Muscle layer of colon (tissue), 2 donors: ENCODE measurements around the gene HSPB8.

ENCODE experiments used
- H3K27ac ChIP-seq: one replicate; pipeline ENCODE4 v1.7.0; 2013; ENCODE audit warnings: low read depth, mild to moderate bottlenecking, low read length, moderate library complexity
- H3K27me3 ChIP-seq, 2 donors: one replicate each; pipeline ENCODE4 v1.7.0; 2013; ENCODE audit warnings: low read length in 2 of 2, mild to moderate bottlenecking in 2 of 2; ENCODE audit not compliant: insufficient read depth in 2 of 2, control insufficient read depth in 1 of 2
- H3K36me3 ChIP-seq: one replicate; pipeline ENCODE4 v1.7.0; 2013; ENCODE audit warnings: mild to moderate bottlenecking, low read length; ENCODE audit not compliant: insufficient read depth
- H3K4me1 ChIP-seq: one replicate; pipeline ENCODE4 v1.7.0; 2013; ENCODE audit warnings: mild to moderate bottlenecking, low read length; ENCODE audit not compliant: insufficient read depth
- H3K4me3 ChIP-seq, 2 donors: one replicate each; pipeline ENCODE4 v1.7.0; 2013; ENCODE audit warnings: low read length in 2 of 2, low read depth in 1 of 2, mild to moderate bottlenecking in 1 of 2, moderate library complexity in 1 of 2
- H3K9ac ChIP-seq: one replicate; pipeline ENCODE4 v1.7.0; 2013; ENCODE audit warnings: low read length
- H3K9me3 ChIP-seq: one replicate; pipeline ENCODE4 v1.7.0; 2013; ENCODE audit warnings: mild to moderate bottlenecking, low read length
- donor health status: abdominal sarcoma.
- donor health status: Adenocarcinoma of cecum.

The HSPB8 gene

DNA sequence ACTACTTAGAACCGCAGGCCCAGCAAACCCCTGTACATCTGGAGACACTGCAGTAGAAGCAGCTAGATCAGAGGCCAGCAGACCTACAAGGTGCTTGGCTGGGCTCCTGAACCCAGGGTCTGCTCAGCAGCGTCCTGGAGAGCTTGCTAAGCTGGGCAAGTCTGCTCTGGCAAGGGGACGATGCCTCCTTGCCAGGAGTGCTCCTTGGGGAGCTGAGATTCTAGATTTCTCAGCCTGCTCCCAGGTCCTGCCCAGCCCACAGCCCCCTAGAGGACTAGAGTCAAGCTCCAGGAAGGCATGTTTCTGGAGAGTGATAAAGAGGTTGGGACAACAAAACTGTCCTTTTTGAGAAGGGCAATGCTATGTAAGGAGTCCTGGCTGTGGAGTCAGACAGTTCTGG is 60.3 kb downstream of the HSPB8 start:
- Histone ChIP-seq H3K27ac (no peak overlapping the region), H3K9me3 (no peaks in the 10 kb centered on the region), H3K4me1 (peaks cover 9% of the 10 kb centered on the region), H3K9ac (no peak overlapping the region), H3K36me3 (no peaks in the 10 kb centered on the region), H3K4me3 (no peak overlapping the region), H3K27me3 (no peaks in the 10 kb centered on the region)

DNA sequence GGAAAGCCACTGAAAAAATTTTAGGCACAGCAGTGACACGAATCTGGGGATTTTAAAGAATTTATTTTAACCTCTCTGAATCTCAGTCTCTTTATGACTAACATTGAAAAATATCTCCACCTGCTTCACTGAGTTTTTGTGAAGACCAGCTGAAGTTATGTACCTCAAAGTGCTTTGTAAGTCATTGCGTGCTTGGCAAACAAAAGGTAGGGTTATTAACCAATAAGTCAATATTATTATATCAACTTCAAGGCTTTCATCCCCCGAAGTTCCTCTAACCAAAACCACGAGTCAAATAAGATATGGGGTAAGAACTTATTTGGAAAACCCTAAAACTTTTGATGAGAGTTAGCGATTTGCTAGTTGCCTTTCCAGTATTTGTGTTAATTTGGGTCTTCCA is 62.3 kb downstream of the HSPB8 start:
- H3K27ac ChIP-seq: no peak overlapping the region
- H3K9me3 ChIP-seq: no peaks in the 10 kb centered on the region

DNA sequence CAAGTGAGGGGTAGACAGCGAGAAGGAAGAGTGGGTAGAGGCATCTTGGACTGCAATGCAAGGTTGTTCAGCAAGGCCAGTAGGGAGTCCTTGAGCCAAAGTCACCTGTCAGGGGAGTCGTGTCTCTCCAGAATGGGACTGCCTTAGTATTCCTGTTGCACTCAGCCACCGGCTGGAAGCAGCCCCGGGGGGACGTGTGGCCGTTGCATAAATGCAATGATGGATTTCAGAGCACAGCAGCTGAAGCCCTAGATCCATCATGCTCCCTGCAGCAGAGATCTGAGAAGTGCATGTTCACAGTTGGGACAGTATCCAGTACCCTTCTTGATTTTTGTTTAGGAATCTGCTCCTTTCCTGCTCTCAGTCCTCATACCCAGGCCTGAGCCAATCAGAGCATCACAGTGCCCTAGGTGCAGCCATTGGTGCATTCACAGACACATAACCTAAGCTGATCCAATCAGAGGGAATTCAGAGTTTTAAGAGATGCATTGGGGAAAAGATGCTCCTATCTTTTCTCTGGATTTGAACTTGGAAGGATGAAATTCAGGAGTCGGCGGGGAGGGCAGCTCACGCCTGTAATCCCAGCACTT is 62.9 kb downstream of the HSPB8 start:
- H3K27me3 ChIP-seq: no peaks in the 10 kb centered on the region
- H3K27ac ChIP-seq: no peak overlapping the region
- H3K4me1 ChIP-seq: peaks cover 7% of the 10 kb centered on the region
- H3K36me3 ChIP-seq: no peaks in the 10 kb centered on the region
- no peak overlapping the region for H3K4me3 ChIP-seq
- H3K9me3 ChIP-seq: no peaks in the 10 kb centered on the region
- no peak overlapping the region for H3K9ac ChIP-seq

More for the DNA sequence above, 62.3 kb downstream of the HSPB8 start:
- no peak overlapping the region for H3K4me3 ChIP-seq
- H3K4me1 ChIP-seq: peaks cover 12% of the 10 kb centered on the region
- H3K36me3 ChIP-seq: no peaks in the 10 kb centered on the region
- H3K27me3 ChIP-seq: no peaks in the 10 kb centered on the region
- H3K9ac ChIP-seq: no peak overlapping the region
